DOHH2 (cell line): ENCODE data around the gene PTPRH.

ENCODE experiments used
- EZH2phosphoT487 ChIP-seq: fragments of 200-600 bp; sonication (generic); IDR thresholded peaks from 2 replicates; pipeline ENCODE4 v1.6.1; 2017; ENCODE audit warnings: borderline replicate concordance, mild to moderate bottlenecking, antibody characterized with exemption, low read length, moderate library complexity, mixed read lengths
- TF ChIP-seq, protein P1 (sequence below): fragments of 200-600 bp; sonication (generic); IDR thresholded peaks from one replicate; pipeline ENCODE4 v1.5.1; 2014; ENCODE audit warnings: antibody characterized with exemption, mild to moderate bottlenecking, low read depth, low read length; ENCODE audit not compliant: poor library complexity, severe bottlenecking

DNA sequence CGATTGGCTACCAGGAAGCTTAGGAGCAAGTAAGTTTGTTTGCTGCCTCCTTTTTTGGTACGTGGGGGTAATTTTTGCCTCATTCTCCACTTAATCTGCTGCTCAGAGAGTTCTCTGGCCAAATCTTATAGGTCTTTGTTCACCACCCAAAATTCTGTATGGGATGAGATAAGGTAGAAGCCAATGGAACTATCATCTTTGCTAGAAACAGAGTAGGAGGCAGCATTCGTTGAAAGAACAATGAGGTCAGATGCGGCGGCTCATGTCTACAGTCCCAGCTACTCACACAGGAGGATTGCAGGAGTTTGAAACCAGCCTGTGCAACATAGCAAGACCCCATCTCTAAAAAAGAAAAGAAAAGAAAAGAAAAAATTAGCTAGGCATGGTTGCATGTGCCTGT is 37.9 kb downstream of the PTPRH start:
- TF ChIP-seq, protein P1, sequence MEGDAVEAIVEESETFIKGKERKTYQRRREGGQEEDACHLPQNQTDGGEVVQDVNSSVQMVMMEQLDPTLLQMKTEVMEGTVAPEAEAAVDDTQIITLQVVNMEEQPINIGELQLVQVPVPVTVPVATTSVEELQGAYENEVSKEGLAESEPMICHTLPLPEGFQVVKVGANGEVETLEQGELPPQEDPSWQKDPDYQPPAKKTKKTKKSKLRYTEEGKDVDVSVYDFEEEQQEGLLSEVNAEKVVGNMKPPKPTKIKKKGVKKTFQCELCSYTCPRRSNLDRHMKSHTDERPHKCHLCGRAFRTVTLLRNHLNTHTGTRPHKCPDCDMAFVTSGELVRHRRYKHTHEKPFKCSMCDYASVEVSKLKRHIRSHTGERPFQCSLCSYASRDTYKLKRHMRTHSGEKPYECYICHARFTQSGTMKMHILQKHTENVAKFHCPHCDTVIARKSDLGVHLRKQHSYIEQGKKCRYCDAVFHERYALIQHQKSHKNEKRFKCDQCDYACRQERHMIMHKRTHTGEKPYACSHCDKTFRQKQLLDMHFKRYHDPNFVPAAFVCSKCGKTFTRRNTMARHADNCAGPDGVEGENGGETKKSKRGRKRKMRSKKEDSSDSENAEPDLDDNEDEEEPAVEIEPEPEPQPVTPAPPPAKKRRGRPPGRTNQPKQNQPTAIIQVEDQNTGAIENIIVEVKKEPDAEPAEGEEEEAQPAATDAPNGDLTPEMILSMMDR: no peak
- no peak for TF ChIP-seq EZH2phosphoT487
